Measurements from ENCODE around the gene PHTF2. TPM values are rescaled to one million over a fixed set of nuclear protein-coding genes. Genes with fewer than 3 reads are reported as not detected.

The PHTF2 gene
- total and polyA plus RNA-seq, 12 donors: 4.3 to 24.3 (median 9.9) TPM

- 77 to 86% (median 83%) methylated on average over 1 of the region's 1 CpG for WGBS, 4 donors
- intact Hi-C loops (cut with DNase I): no loop called here
- no peaks in the 10 kb centered on the region for H3K27me3 ChIP-seq
- peaks cover 0 to 3% of the 10 kb centered on the region in 2 donors for H3K36me3 ChIP-seq (replicated peaks in 1 of 2)
- no peaks in the 10 kb centered on the region for H3K4me1 ChIP-seq (replicated peaks in 1 of 2)
- no peak overlapping the region for H3K4me3 ChIP-seq
- DNase-seq: no peak
- no peaks in the 10 kb centered on the region for H3K9me3 ChIP-seq (replicated peaks in 1 of 3)
- no peak for TF ChIP-seq POLR2A (IDR thresholded peaks at IDR 0.05)
- TF ChIP-seq, protein P1, sequence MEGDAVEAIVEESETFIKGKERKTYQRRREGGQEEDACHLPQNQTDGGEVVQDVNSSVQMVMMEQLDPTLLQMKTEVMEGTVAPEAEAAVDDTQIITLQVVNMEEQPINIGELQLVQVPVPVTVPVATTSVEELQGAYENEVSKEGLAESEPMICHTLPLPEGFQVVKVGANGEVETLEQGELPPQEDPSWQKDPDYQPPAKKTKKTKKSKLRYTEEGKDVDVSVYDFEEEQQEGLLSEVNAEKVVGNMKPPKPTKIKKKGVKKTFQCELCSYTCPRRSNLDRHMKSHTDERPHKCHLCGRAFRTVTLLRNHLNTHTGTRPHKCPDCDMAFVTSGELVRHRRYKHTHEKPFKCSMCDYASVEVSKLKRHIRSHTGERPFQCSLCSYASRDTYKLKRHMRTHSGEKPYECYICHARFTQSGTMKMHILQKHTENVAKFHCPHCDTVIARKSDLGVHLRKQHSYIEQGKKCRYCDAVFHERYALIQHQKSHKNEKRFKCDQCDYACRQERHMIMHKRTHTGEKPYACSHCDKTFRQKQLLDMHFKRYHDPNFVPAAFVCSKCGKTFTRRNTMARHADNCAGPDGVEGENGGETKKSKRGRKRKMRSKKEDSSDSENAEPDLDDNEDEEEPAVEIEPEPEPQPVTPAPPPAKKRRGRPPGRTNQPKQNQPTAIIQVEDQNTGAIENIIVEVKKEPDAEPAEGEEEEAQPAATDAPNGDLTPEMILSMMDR (IDR thresholded peaks at IDR 0.05): no peak
- no peak overlapping the region for H3K27ac ChIP-seq
Measured at GRCh38 chr7:77918676-77919075, 120.1 kb downstream of the PHTF2 start.

- Histone ChIP-seq H3K36me3 (replicated peaks in 1 of 2) (peaks cover 0 to 3% of the 10 kb centered on the region in 2 donors), H3K4me1 (replicated peaks in 1 of 2) (no peaks in the 10 kb centered on the region), H3K9me3 (replicated peaks in 1 of 3) (no peaks in the 10 kb centered on the region), H3K27ac (no peak overlapping the region), H3K27me3 (no peaks in the 10 kb centered on the region), H3K4me3 (no peak overlapping the region)
- 76 to 99% (median 93%) methylated on average over 2 of the region's 2 CpGs for WGBS, 4 donors
- DNase-seq: no peak
- TF ChIP-seq, protein P1 (IDR thresholded peaks at IDR 0.05): no peak
- no peak for TF ChIP-seq POLR2A (IDR thresholded peaks at IDR 0.05)
- intact Hi-C loops (cut with DNase I): no loop called here
Measured at GRCh38 chr7:77923419-77923818, 124.8 kb downstream of the PHTF2 start.

DNA sequence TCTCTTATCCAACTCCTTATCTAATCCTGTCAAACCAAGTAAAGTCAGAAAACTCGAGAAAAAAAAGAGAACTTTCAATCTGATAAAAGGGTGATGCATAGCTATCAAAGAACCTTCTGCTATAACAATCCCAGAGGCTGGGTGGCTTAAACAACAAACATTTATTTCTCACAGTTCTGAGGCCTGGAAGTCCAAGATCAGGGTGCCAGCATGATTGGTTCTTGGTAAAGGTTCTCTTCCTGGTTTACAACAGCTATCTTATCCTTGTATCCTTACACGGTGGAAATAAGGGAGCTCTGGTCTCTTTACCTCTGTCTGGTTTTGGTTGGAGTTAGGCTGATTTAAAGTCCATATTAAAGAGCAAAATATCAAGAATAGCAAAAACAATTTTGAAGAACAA lies 131.9 kb downstream of the PHTF2 start:
- H3K27me3 ChIP-seq: no peaks in the 10 kb centered on the region
- H3K36me3 ChIP-seq (replicated peaks in 1 of 2): no peaks in the 10 kb centered on the region
- H3K9me3 ChIP-seq (replicated peaks in 1 of 3): no peaks in the 10 kb centered on the region
- 67 to 81% (median 75%) methylated on average over 2 of the region's 2 CpGs for WGBS, 4 donors
- DNase-seq: no peak
- no peak overlapping the region for H3K27ac ChIP-seq
- no peak overlapping the region for H3K4me3 ChIP-seq
- intact Hi-C loops (cut with DNase I): no loop called here
- no peaks in the 10 kb centered on the region for H3K4me1 ChIP-seq (replicated peaks in 1 of 2)
- no peak for TF ChIP-seq POLR2A (IDR thresholded peaks at IDR 0.05)
- TF ChIP-seq, protein P1 (IDR thresholded peaks at IDR 0.05): no peak

GRCh38 chr7:77931841-77932240 lies 133.3 kb downstream of the PHTF2 start:
- Histone ChIP-seq H3K4me3 (no peak overlapping the region), H3K27ac (no peak overlapping the region), H3K4me1 (replicated peaks in 1 of 2) (no peaks in the 10 kb centered on the region), H3K9me3 (replicated peaks in 1 of 3) (no peaks in the 10 kb centered on the region), H3K27me3 (no peaks in the 10 kb centered on the region), H3K36me3 (replicated peaks in 1 of 2) (no peaks in the 10 kb centered on the region)
- TF ChIP-seq POLR2A (IDR thresholded peaks at IDR 0.05): no peak
- TF ChIP-seq, protein P1 (IDR thresholded peaks at IDR 0.05): no peak
- 64 to 87% (median 67%) methylated on average over 5 of the region's 5 CpGs for WGBS, 4 donors
- no peak for DNase-seq
- intact Hi-C loops (cut with DNase I): no loop called here
